LNCaP clone FGC (cell line): Measurements from ENCODE around the gene HMHB1.

Experiments used
- DNase-seq: peaks from one replicate; pipeline ENCODE4 v3.0.0-alpha.2; 2011; ENCODE audit warnings: low read depth
- H3K4me3 ChIP-seq: 2 replicates; pipeline ENCODE4 v1.5.1; 2011; ENCODE audit warnings: mild to moderate bottlenecking, low read depth, low read length, control low read depth
- CTCF ChIP-seq: IDR thresholded peaks from 2 replicates; pipeline ENCODE4 v1.5.1; 2012; ENCODE audit warnings: mild to moderate bottlenecking; ENCODE audit not compliant: control insufficient read depth, insufficient read depth; ENCODE audit errors: extremely low read depth

The HMHB1 gene

GRCh38 chr5:143812085-143812705, at the start of gene HMHB1:
Gene HMHB1, plus strand, starts transcription at chr5:143812161.
- TF ChIP-seq CTCF = no peak
- no peak for DNase-seq
- H3K4me3 ChIP-seq = no peak within 1 kb of the TSS

- no peak overlapping the region for H3K4me3 ChIP-seq
- no peak for DNase-seq
- TF ChIP-seq CTCF = no peak
Measured at GRCh38 chr5:143762636-143763220, 49.2 kb upstream of the HMHB1 start.

- no peak for TF ChIP-seq CTCF
- no peak for DNase-seq
- no peak overlapping the region for H3K4me3 ChIP-seq
Measured at GRCh38 chr5:143767162-143767561, 44.8 kb upstream of the HMHB1 start.

- no peak for DNase-seq
- no peak overlapping the region for H3K4me3 ChIP-seq
- no peak for TF ChIP-seq CTCF
Measured at GRCh38 chr5:143769026-143769786, 42.8 kb upstream of the HMHB1 start.

GRCh38 chr5:143770450-143770849, 41.5 kb upstream of the HMHB1 start:
- no peak for TF ChIP-seq CTCF
- H3K4me3 ChIP-seq = no peak overlapping the region
- DNase-seq = no peak

- DNase-seq = no peak
- TF ChIP-seq CTCF = no peak
- H3K4me3 ChIP-seq = no peak overlapping the region
Measured at GRCh38 chr5:143771189-143771588, 40.8 kb upstream of the HMHB1 start.

- no peak for TF ChIP-seq CTCF
- H3K4me3 ChIP-seq = no peak overlapping the region
- DNase-seq = no peak
Measured at GRCh38 chr5:143771602-143772001, 40.4 kb upstream of the HMHB1 start.
